ENCODE data around the gene FRMPD4.
"Not testable (repeated sequence)": the region's sequence is repeated elsewhere in the genome, so short reads cannot be mapped to it uniquely, and the experiment has no call there.

FRMPD4 gene

GRCh38 chrX:12138361-12139313 lies at the start of gene FRMPD4:
Gene FRMPD4, plus strand, starts transcription at chrX:12138473. Its CDS starts 499 bp downstream, at chrX:12138972.
- DNase-seq, result peak in 1 of 2 experiments; percentile 9

GRCh38 chrX:12089740-12090139 lies 48.5 kb upstream of the FRMPD4 start:
- no peak for DNase-seq

- no peak for DNase-seq
Measured at GRCh38 chrX:12113321-12113720, 25.0 kb upstream of the FRMPD4 start.

- DNase-seq, result peak in 1 of 2 experiments; percentile 9
Measured at GRCh38 chrX:12115377-12115776, 22.9 kb upstream of the FRMPD4 start.

GRCh38 chrX:12118134-12118533 lies 20.1 kb upstream of the FRMPD4 start:
- DNase-seq, result no peak

GRCh38 chrX:12128017-12128416 lies 10.3 kb upstream of the FRMPD4 start:
- no peak for DNase-seq

- DNase-seq, result no peak
Measured at GRCh38 chrX:12137951-12138360, 317 bp upstream of the FRMPD4 start.

GRCh38 chrX:12139934-12140611 lies 1.8 kb downstream of the FRMPD4 start:
- DNase-seq, result no peak

GRCh38 chrX:12141511-12141910 lies 3.2 kb downstream of the FRMPD4 start:
- DNase-seq, result no peak

GRCh38 chrX:12142661-12143060 lies 4.4 kb downstream of the FRMPD4 start:
- DNase-seq, result no peak

- no peak for DNase-seq
Measured at GRCh38 chrX:12145402-12145801, 7.1 kb downstream of the FRMPD4 start.

GRCh38 chrX:12149670-12150407 lies 11.6 kb downstream of the FRMPD4 start:
- DNase-seq, result no peak

GRCh38 chrX:12153317-12153716 lies 15.0 kb downstream of the FRMPD4 start:
- DNase-seq, result no peak

GRCh38 chrX:12153741-12154140 lies 15.5 kb downstream of the FRMPD4 start:
- DNase-seq, result no peak

- DNase-seq, result no peak
Measured at GRCh38 chrX:12159799-12160198, 21.5 kb downstream of the FRMPD4 start.

- no peak for DNase-seq
Measured at GRCh38 chrX:12162420-12162819, 24.1 kb downstream of the FRMPD4 start.

- not testable (repeated sequence) for DNase-seq
Measured at GRCh38 chrX:12164180-12164579, 25.9 kb downstream of the FRMPD4 start.

- no peak for DNase-seq
Measured at GRCh38 chrX:12170755-12171154, 32.5 kb downstream of the FRMPD4 start.

- DNase-seq, result no peak
Measured at GRCh38 chrX:12174358-12174757, 36.1 kb downstream of the FRMPD4 start.

- no peak for DNase-seq
Measured at GRCh38 chrX:12197030-12197429, 58.8 kb downstream of the FRMPD4 start.

GRCh38 chrX:12206413-12206812 lies 68.1 kb downstream of the FRMPD4 start:
- DNase-seq, result no peak

- DNase-seq, result no peak
Measured at GRCh38 chrX:12210196-12210815, 72.0 kb downstream of the FRMPD4 start.

- no peak for DNase-seq
Measured at GRCh38 chrX:12210971-12211370, 72.7 kb downstream of the FRMPD4 start.
